Measurements from ENCODE around the gene CCHCR1. TPM values are rescaled to one million over a fixed set of nuclear protein-coding genes. Genes with fewer than 3 reads are reported as not detected.

Gene CCHCR1
- total and polyA plus RNA-seq, 9 of the 15 experiments (the other 6 are each of a cell fraction or from before 2014, with no cell fraction given): 1.2 to 47.3 (median 32.0) TPM

DNA sequence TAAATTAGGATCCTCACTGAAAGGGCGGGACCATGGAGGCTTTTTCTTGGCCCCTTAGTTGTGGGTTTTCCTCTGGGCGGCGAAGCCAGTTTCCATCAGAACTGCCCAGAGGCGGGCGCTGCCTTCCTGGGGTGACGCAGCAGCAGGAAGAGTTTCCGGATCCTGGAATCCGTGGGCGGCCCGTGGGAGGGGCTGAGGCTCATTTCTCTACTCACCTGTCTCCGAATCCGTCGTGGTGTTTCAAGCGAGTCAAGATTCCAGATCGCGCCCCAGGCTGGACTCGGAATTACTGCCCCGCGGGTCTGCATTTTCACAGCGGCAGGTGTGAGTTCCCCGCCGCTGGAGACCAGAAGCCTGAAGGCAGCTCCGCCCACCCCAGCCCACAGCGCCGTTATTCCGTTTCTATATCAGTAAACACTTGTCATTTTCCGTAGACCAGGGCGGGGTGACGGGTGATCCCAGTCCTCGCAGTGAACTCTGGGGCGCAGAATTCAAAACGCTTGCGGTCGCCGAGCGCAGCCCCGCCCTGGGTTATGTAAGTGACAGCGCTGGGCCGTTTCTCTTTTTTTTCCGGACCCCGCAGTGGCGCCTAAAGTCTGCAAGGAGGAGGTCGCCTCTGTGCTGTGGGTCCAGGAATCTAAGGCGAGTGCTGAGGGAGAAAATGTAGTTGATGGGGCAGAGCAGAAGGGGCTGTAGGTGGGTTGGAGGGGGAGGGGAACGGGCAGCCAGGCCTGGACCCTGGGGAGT lies 40.1 kb upstream of the CCHCR1 start (continued):
- TF ChIP-seq, protein P1, sequence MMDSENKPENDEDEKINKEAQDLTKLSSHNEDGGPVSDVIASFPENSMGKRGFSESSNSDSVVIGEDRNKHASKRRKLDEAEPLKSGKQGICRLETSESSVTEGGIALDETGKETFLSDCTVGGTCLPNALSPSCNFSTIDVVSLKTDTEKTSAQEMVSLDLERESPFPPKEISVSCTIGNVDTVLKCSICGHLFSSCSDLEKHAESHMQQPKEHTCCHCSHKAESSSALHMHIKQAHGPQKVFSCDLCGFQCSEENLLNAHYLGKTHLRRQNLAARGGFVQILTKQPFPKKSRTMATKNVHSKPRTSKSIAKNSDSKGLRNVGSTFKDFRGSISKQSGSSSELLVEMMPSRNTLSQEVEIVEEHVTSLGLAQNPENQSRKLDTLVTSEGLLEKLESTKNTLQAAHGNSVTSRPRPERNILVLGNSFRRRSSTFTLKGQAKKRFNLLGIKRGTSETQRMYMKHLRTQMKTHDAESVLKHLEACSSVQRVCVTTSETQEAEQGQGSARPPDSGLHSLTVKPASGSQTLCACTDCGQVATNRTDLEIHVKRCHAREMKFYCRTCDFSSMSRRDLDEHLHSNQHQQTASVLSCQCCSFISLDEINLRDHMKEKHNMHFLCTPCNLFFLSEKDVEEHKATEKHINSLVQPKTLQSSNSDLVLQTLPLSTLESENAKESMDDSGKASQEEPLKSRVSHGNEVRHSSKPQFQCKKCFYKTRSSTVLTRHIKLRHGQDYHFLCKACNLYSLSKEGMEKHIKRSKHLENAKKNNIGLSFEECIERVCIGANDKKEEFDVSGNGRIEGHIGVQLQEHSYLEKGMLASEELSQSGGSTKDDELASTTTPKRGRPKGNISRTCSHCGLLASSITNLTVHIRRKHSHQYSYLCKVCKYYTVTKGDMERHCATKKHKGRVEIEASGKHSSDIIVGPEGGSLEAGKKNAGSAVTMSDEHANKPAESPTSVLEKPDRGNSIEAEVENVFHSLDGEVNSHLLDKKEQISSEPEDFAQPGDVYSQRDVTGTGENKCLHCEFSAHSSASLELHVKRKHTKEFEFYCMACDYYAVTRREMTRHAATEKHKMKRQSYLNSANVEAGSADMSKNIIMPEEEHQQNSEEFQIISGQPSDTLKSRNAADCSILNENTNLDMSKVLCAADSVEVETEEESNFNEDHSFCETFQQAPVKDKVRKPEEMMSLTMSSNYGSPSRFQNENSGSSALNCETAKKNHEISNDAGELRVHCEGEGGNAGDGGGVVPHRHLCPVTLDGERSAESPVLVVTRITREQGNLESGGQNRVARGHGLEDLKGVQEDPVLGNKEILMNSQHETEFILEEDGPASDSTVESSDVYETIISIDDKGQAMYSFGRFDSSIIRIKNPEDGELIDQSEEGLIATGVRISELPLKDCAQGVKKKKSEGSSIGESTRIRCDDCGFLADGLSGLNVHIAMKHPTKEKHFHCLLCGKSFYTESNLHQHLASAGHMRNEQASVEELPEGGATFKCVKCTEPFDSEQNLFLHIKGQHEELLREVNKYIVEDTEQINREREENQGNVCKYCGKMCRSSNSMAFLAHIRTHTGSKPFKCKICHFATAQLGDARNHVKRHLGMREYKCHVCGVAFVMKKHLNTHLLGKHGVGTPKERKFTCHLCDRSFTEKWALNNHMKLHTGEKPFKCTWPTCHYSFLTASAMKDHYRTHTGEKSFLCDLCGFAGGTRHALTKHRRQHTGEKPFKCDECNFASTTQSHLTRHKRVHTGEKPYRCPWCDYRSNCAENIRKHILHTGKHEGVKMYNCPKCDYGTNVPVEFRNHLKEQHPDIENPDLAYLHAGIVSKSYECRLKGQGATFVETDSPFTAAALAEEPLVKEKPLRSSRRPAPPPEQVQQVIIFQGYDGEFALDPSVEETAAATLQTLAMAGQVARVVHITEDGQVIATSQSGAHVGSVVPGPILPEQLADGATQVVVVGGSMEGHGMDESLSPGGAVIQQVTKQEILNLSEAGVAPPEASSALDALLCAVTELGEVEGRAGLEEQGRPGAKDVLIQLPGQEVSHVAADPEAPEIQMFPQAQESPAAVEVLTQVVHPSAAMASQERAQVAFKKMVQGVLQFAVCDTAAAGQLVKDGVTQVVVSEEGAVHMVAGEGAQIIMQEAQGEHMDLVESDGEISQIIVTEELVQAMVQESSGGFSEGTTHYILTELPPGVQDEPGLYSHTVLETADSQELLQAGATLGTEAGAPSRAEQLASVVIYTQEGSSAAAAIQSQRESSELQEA (IDR thresholded peaks at IDR 0.05; ENCODE audit: low read depth): peak; percentile 68; the same call in 1 of the 2 replicates
- peak; percentile 88 for TF ChIP-seq POLR2A (conservative IDR thresholded peaks at IDR 0.05)
- peak; percentile 65 for TF ChIP-seq TAF9B (IDR thresholded peaks at IDR 0.05; ENCODE audit: partially characterized antibody)
- TF ChIP-seq, protein P2, sequence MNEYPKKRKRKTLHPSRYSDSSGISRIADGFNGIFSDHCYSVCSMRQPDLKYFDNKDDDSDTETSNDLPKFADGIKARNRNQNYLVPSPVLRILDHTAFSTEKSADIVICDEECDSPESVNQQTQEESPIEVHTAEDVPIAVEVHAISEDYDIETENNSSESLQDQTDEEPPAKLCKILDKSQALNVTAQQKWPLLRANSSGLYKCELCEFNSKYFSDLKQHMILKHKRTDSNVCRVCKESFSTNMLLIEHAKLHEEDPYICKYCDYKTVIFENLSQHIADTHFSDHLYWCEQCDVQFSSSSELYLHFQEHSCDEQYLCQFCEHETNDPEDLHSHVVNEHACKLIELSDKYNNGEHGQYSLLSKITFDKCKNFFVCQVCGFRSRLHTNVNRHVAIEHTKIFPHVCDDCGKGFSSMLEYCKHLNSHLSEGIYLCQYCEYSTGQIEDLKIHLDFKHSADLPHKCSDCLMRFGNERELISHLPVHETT (CRISPR knock-in tag; conservative IDR thresholded peaks at IDR 0.05 in 1 of 2, IDR thresholded peaks at IDR 0.05 in 1 of 2): peak in 1 of 2 experiments; percentile 52; a peak in 1 of 4 replicates
- no peak for TF ChIP-seq ETV6 (IDR thresholded peaks at IDR 0.05; ENCODE audit: borderline replicate concordance in 1 of 2, low read depth in 2 of 2, low read length in 1 of 2)
- no peak for TF ChIP-seq ETV6 (CRISPR knock-in tag; IDR thresholded peaks at IDR 0.05; ENCODE audit: borderline replicate concordance)
- no peak for TF ChIP-seq ZNF766 (CRISPR knock-in tag; conservative IDR thresholded peaks at IDR 0.05)
- TF ChIP-seq BRD4 (IDR thresholded peaks at IDR 0.05): 0 out of 2 replicates have a peak, but pooled peaks have one; percentile 46
- TF ChIP-seq, protein P3, sequence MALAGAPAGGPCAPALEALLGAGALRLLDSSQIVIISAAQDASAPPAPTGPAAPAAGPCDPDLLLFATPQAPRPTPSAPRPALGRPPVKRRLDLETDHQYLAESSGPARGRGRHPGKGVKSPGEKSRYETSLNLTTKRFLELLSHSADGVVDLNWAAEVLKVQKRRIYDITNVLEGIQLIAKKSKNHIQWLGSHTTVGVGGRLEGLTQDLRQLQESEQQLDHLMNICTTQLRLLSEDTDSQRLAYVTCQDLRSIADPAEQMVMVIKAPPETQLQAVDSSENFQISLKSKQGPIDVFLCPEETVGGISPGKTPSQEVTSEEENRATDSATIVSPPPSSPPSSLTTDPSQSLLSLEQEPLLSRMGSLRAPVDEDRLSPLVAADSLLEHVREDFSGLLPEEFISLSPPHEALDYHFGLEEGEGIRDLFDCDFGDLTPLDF (CRISPR knock-in tag; IDR thresholded peaks at IDR 0.05): peak; percentile 69
- no peak for TF ChIP-seq ARHGAP35 (IDR thresholded peaks at IDR 0.05; ENCODE audit: partially characterized antibody)
- no peak for TF ChIP-seq HNRNPK (IDR thresholded peaks at IDR 0.05; ENCODE audit: low read depth, low read length, poor library complexity, severe bottlenecking)
- TF ChIP-seq SPI1 (IDR thresholded peaks at IDR 0.05; ENCODE audit: borderline replicate concordance, low read depth, low read length): peak; percentile 26; the same call in 1 of the 2 replicates
- TF ChIP-seq RFX5 (IDR thresholded peaks at IDR 0.05; ENCODE audit: low read depth, low read length): peak; percentile 39; the same call in 1 of the 2 replicates
- TF ChIP-seq, protein P4, sequence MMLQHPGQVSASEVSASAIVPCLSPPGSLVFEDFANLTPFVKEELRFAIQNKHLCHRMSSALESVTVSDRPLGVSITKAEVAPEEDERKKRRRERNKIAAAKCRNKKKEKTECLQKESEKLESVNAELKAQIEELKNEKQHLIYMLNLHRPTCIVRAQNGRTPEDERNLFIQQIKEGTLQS (IDR thresholded peaks at IDR 0.05): peak; percentile 91
- TF ChIP-seq, protein P4 (CRISPR knock-in tag; conservative IDR thresholded peaks at IDR 0.05): no peak
- no peak for TF ChIP-seq CBX5 (IDR thresholded peaks at IDR 0.05; ENCODE audit: borderline replicate concordance, low read depth)
